HepG2 (cell line): Measurements from ENCODE around the gene ATRNL1. TPM values are rescaled to one million over a fixed set of nuclear protein-coding genes. Genes with fewer than 3 reads are reported as not detected.

Source experiments
- ATAC-seq: fragments of 200-7000 bp; cut with Tn5 transposase; 3 replicates; pipeline ENCODE4 v1.9.1; 2020; ENCODE audit warnings: mild to moderate bottlenecking, moderate library complexity
- BruUV-seq: library from RNA; stranded (reverse); fragments of 400-500 nt; replicated peaks from 2 replicates; lab custom pipeline; 2021; lab: Mats Ljungman, UMichigan
- CTCF ChIA-PET: fragments of 300-600 bp; formaldehyde crosslinking; extraction: SDS; loops from one replicate; lab custom pipeline; 2021; ENCODE audit warnings: low total read pairs, inconsistent platforms, low intra/inter-chr PET ratio; lab: Yijun Ruan, JAX
- POLR2A ChIA-PET: fragments of 350-600 bp; sonication (Branson Sonifier 250); formaldehyde crosslinking; loops from one replicate; lab custom pipeline; 2020; ENCODE audit warnings: antibody characterized with exemption, inconsistent platforms; lab: Yijun Ruan, JAX
- DNase-seq: peaks from one replicate; pipeline ENCODE4 v3.0.0-alpha.2; 2015; ENCODE audit warnings: low spot score
- FAIRE-seq: peaks from 3 replicates; lab custom pipeline; 2011; peaks lifted over from hg19 to GRCh38; lab: Jason Lieb, UNC
- H2AFZ ChIP-seq: one replicate; pipeline ENCODE4 v1.6.1; 2011; ENCODE audit warnings: low read length, inconsistent platforms
- H3K27ac ChIP-seq: fragments of 300-600 bp; 3 replicates; pipeline ENCODE4 v1.8.0; 2011; ENCODE audit warnings: mixed run types, mild to moderate bottlenecking, mixed read lengths, low read length, inconsistent platforms; ENCODE audit not compliant: insufficient read depth; ENCODE audit errors: extremely low read length
- H3K27me3 ChIP-seq, 2 experiments: fragments of 200-600 bp in 1 of 2; 2 replicates in 1 of 2; 3 replicates in 1 of 2; pipeline versions ENCODE4 v1.6.0 to v1.8.0; 2011; ENCODE audit warnings: low read length in 2 of 2, mild to moderate bottlenecking in 2 of 2, moderate library complexity in 2 of 2, inconsistent platforms in 1 of 2; ENCODE audit not compliant: insufficient read depth in 2 of 2, control insufficient read depth in 1 of 2
- H3K36me3 ChIP-seq, 2 experiments: fragments of 200-600 bp in 1 of 2; replicated peaks in 1 of 2; 2 replicates in 1 of 2; 3 replicates in 1 of 2; pipeline versions ENCODE4 v1.5.1 to v1.8.0; 2011; ENCODE audit warnings: low read length in 2 of 2, inconsistent platforms in 1 of 2; ENCODE audit not compliant: insufficient read depth in 2 of 2, control insufficient read depth in 1 of 2
- H3K4me1 ChIP-seq: 2 replicates; pipeline ENCODE4 v1.5.1; 2012; ENCODE audit warnings: low read length, inconsistent platforms; ENCODE audit not compliant: insufficient read depth
- H3K4me2 ChIP-seq: 2 replicates; pipeline ENCODE4 v1.6.0; 2011; ENCODE audit warnings: low read depth, low read length, inconsistent platforms
- H3K4me3 ChIP-seq, 3 experiments: fragments of 200-600 bp in 1 of 3; sonication (generic), shearing (Covaris generic) in 1 of 3; replicated peaks in 1 of 3; 2 replicates each; pipeline ENCODE4 v1.5.1; 2011 to 2016; ENCODE audit warnings: low read length in 3 of 3, inconsistent platforms in 2 of 3, low read depth in 2 of 3, mild to moderate bottlenecking in 2 of 3, control low read depth in 1 of 3, mixed read lengths in 1 of 3; ENCODE audit not compliant: insufficient read depth in 1 of 3
- H3K79me2 ChIP-seq: one replicate; pipeline ENCODE4 v1.6.1; 2011; ENCODE audit warnings: low read length, inconsistent platforms; ENCODE audit not compliant: insufficient read depth
- H3K9ac ChIP-seq: 2 replicates; pipeline ENCODE4 v1.6.0; 2011; ENCODE audit warnings: mild to moderate bottlenecking, low read depth, low read length, inconsistent platforms; ENCODE audit not compliant: insufficient read depth
- H3K9me3 ChIP-seq: 2 replicates; pipeline ENCODE4 v1.5.1; 2012; ENCODE audit warnings: mild to moderate bottlenecking, low read length
- H4K20me1 ChIP-seq: 2 replicates; pipeline ENCODE4 v1.6.0; 2011; ENCODE audit warnings: inconsistent platforms, mild to moderate bottlenecking, low read length, moderate library complexity; ENCODE audit not compliant: insufficient read depth
- GABPA ChIP-seq, 2 experiments: IDR thresholded peaks; 2 replicates each; pipeline ENCODE4 v1.6.1; 2011 to 2016; ENCODE audit warnings: low read depth in 2 of 2, low read length in 1 of 2, missing biosample characterization in 1 of 2, missing genetic modification characterization in 1 of 2
- GABPB1 ChIP-seq: IDR thresholded peaks from 2 replicates; pipeline ENCODE4 v1.6.1; 2016; ENCODE audit warnings: mild to moderate bottlenecking, missing genetic modification reagents, moderate library complexity, missing compliant biosample characterization
- NFATC3 ChIP-seq: sonication (generic); formaldehyde crosslinking; IDR thresholded peaks from 2 replicates; pipeline ENCODE4 v1.5.1; 2020; ENCODE audit warnings: mild to moderate bottlenecking, missing genetic modification reagents
- SMC3 ChIP-seq: IDR thresholded peaks from 2 replicates; pipeline ENCODE4 v1.6.1; 2011; ENCODE audit warnings: low read length, improper control_type of control experiment
- YEATS2 ChIP-seq: sonication (generic); formaldehyde crosslinking; IDR thresholded peaks from 2 replicates; pipeline ENCODE4 v1.4.0; 2020; ENCODE audit warnings: missing genetic modification reagents, borderline replicate concordance
- ZNF563 ChIP-seq: sonication (generic); formaldehyde crosslinking; IDR thresholded peaks from 2 replicates; pipeline ENCODE4 v1.8.0; 2022; ENCODE audit warnings: mild to moderate bottlenecking, moderate library complexity, missing genetic modification reagents
- WGBS: methylation state at CpG from one replicate; pipeline ENCODE4 v1.1.6; 2017; ENCODE audit warnings: low lambda C conversion rate; 5-methylcytosine and 5-hydroxymethylcytosine counted together
- in situ Hi-C: cut with HindIII; loops from 2 replicates; pipeline ENCODE4 v1.10.0; 2017; ENCODE audit warnings: low pct_unique_long_range_greater_than_20kb; ENCODE audit not compliant: extremely low pct_ligation_motif_present
- intact Hi-C: fragments of 100-400 bp; cut with micrococcal nuclease; formaldehyde crosslinking; loops from one replicate; pipeline ENCODE4 v1.10.0; 2022; ENCODE audit not compliant: unreplicated experiment
- polyA plus RNA-seq, 8 experiments: library from polyadenylated mRNA; depleted of rRNA in 3 of 8; stranded (reverse) in 7 of 8; unstranded in 1 of 8; fragments of >200 nt; fragmentation: Illumina TruSeq in 4 of 8; extraction: Trizol in 4 of 8; gene quantifications; 2 replicates each; pipeline versions ENCODE4 v1.2.1 to v1.2.3, GENCODE V29; 2011 to 2016; ENCODE audit warnings: low read depth in 4 of 8, missing spikeins in 1 of 8, mixed read lengths in 1 of 8; ENCODE audit not compliant: insufficient read depth in 1 of 8
- total RNA-seq, 5 experiments: library from RNA; depleted of rRNA; stranded (reverse); fragments of >200 nt; fragmentation: Illumina TruSeq; extraction: Trizol; gene quantifications; 2 replicates each; pipeline ENCODE4 v1.2.3, GENCODE V29; 2016; ENCODE audit warnings: low read depth in 1 of 5
- TF ChIP-seq, protein P1 (sequence below): sonication (generic); formaldehyde crosslinking; IDR thresholded peaks from 2 replicates; pipeline ENCODE4 v1.5.0; 2020; ENCODE audit warnings: mild to moderate bottlenecking, missing genetic modification reagents, moderate library complexity

ATRNL1 gene
- total and polyA plus RNA-seq, 2 of the 13 experiments (the other 11 are each of a cell fraction or from before 2014, with no cell fraction given) = 0.04 TPM; not detected in 1

GRCh38 chr10:115572740-115573455 lies 479.7 kb downstream of the ATRNL1 start:
- H3K27me3 ChIP-seq = no peaks in the 10 kb centered on the region
- H3K79me2 ChIP-seq = no peaks in the 10 kb centered on the region
- WGBS = 24% methylated on average over 5 of the region's 7 CpGs
- H3K4me2 ChIP-seq = no peak overlapping the region
- no peaks in the 10 kb centered on the region for H4K20me1 ChIP-seq
- no peak overlapping the region for H3K4me3 ChIP-seq
- ChIA-PET POLR2A (no interaction called here), CTCF (interaction anchor here (1.1 to 1.2 kb wide), 2 partner anchors 140 to 218 kb away, joined by 3 read pairs; no protein-coding TSS in a partner anchor)
- H2AFZ ChIP-seq = no peak overlapping the region
- H3K27ac ChIP-seq = no peak overlapping the region
- in situ Hi-C loops = no loop called here
- ATAC-seq = peak; percentile 73
- H3K36me3 ChIP-seq = no peaks in the 10 kb centered on the region
- TF ChIP-seq SMC3 = peak; percentile 14; the same call in 1 of the 2 replicates
- TF ChIP-seq YEATS2 (CRISPR knock-in tag) = no peak
- peak; percentile 15; the same call in 1 of the 2 replicates for TF ChIP-seq GABPB1 (CRISPR knock-in tag)
- TF ChIP-seq NFATC3 (CRISPR knock-in tag) = no peak
- TF ChIP-seq ZNF563 = no peak
- no peak for TF ChIP-seq GABPA (IDR thresholded peaks at IDR 0.05; ENCODE audit: low read depth, low read length)
- 0 out of 2 replicates have a peak, but pooled peaks have one; percentile 15 for TF ChIP-seq GABPA (CRISPR knock-in tag; IDR thresholded peaks at IDR 0.05; ENCODE audit: low read depth)
- TF ChIP-seq, protein P1, sequence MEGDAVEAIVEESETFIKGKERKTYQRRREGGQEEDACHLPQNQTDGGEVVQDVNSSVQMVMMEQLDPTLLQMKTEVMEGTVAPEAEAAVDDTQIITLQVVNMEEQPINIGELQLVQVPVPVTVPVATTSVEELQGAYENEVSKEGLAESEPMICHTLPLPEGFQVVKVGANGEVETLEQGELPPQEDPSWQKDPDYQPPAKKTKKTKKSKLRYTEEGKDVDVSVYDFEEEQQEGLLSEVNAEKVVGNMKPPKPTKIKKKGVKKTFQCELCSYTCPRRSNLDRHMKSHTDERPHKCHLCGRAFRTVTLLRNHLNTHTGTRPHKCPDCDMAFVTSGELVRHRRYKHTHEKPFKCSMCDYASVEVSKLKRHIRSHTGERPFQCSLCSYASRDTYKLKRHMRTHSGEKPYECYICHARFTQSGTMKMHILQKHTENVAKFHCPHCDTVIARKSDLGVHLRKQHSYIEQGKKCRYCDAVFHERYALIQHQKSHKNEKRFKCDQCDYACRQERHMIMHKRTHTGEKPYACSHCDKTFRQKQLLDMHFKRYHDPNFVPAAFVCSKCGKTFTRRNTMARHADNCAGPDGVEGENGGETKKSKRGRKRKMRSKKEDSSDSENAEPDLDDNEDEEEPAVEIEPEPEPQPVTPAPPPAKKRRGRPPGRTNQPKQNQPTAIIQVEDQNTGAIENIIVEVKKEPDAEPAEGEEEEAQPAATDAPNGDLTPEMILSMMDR (CRISPR knock-in tag) = peak; percentile 30; the same call in 1 of the 2 replicates
- no TSS peak for BruUV-seq
- no peak overlapping the region for H3K9ac ChIP-seq
- intact Hi-C loops = loop anchor here (1.0 to 2.0 kb wide), 2 partner anchors 141 to 218 kb away; no protein-coding TSS in a partner anchor
- H3K9me3 ChIP-seq = no peaks in the 10 kb centered on the region
- no peaks in the 10 kb centered on the region for H3K4me1 ChIP-seq
- no peak for FAIRE-seq
- DNase-seq = no peak
